ENCODE measurements around the gene C11orf54. TPM values are rescaled to one million over a fixed set of nuclear protein-coding genes. Genes with fewer than 3 reads are reported as not detected.

The C11orf54 gene
- total and polyA plus RNA-seq, 12 donors: 12.2 to 39.5 (median 27.6) TPM

- TF ChIP-seq, protein P1, sequence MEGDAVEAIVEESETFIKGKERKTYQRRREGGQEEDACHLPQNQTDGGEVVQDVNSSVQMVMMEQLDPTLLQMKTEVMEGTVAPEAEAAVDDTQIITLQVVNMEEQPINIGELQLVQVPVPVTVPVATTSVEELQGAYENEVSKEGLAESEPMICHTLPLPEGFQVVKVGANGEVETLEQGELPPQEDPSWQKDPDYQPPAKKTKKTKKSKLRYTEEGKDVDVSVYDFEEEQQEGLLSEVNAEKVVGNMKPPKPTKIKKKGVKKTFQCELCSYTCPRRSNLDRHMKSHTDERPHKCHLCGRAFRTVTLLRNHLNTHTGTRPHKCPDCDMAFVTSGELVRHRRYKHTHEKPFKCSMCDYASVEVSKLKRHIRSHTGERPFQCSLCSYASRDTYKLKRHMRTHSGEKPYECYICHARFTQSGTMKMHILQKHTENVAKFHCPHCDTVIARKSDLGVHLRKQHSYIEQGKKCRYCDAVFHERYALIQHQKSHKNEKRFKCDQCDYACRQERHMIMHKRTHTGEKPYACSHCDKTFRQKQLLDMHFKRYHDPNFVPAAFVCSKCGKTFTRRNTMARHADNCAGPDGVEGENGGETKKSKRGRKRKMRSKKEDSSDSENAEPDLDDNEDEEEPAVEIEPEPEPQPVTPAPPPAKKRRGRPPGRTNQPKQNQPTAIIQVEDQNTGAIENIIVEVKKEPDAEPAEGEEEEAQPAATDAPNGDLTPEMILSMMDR (IDR thresholded peaks at IDR 0.05): no peak
- no peaks in the 10 kb centered on the region for H3K9me3 ChIP-seq
- ATAC-seq: no peak
- no peak for DNase-seq
- 86 to 97% methylated on average over 1 of the region's 1 CpG for WGBS, 2 donors
- no peak overlapping the region for H3K27ac ChIP-seq
- peaks cover 0 to 100% (median 85%) of the 10 kb centered on the region in 9 donors for H3K36me3 ChIP-seq
- intact Hi-C loops (cut with DNase I): loop anchor here in 1 of 10 donors (10.0 kb wide), 1 partner anchor 60 kb away; no protein-coding TSS in a partner anchor
- H3K4me3 ChIP-seq: no peak overlapping the region
- peaks cover 0 to 69% (median 28%) of the 10 kb centered on the region in 9 donors for H3K4me1 ChIP-seq
- H3K27me3 ChIP-seq: no peaks in the 10 kb centered on the region
Observed at GRCh38 chr11:93734427-93735222, 6.8 kb upstream of the C11orf54 start.

DNA sequence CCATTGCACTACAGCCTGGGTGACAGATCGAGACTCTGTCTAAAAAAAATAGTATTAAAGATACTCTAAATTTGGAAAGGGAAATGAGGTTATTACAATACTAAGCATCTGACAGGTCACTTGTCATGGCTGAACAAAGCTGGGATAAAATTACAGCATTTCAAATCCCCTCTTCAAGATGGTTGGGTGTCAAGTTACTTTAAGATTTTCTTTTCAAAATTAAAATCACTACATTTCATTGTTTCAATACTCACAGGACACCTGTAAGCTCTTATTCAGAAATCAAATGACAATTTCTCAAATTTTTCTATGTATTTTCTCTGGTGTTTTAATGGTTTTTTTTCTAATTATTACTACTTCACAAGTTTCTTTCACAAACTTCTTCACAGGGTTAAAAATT lies 5.8 kb upstream of the C11orf54 start:
- Histone ChIP-seq H3K9me3 (no peaks in the 10 kb centered on the region), H3K4me1 (peaks cover 0 to 76% (median 38%) of the 10 kb centered on the region in 9 donors), H3K36me3 (peaks cover 0 to 95% (median 77%) of the 10 kb centered on the region in 9 donors), H3K4me3 (no peak overlapping the region), H3K27ac (no peak overlapping the region), H3K27me3 (no peaks in the 10 kb centered on the region)
- DNase-seq (no peak), ATAC-seq (no peak)
- intact Hi-C loops (cut with DNase I): loop anchor here in 1 of 10 donors (10.0 kb wide), 1 partner anchor 61 kb away; no protein-coding TSS in a partner anchor
- TF ChIP-seq, protein P1 (IDR thresholded peaks at IDR 0.05): no peak
- 74 to 80% methylated on average over 1 of the region's 1 CpG for WGBS, 2 donors

GRCh38 chr11:93736129-93736528 lies 5.3 kb upstream of the C11orf54 start:
- intact Hi-C loops (cut with DNase I): loop anchor here in 1 of 10 donors (10.0 kb wide), 1 partner anchor 61 kb away; no protein-coding TSS in a partner anchor
- no peak overlapping the region for H3K27ac ChIP-seq
- DNase-seq (no peak), ATAC-seq (no peak)
- no peak overlapping the region for H3K4me3 ChIP-seq
- no peaks in the 10 kb centered on the region for H3K27me3 ChIP-seq
- peaks cover 0 to 76% (median 38%) of the 10 kb centered on the region in 9 donors for H3K4me1 ChIP-seq
- H3K9me3 ChIP-seq: no peaks in the 10 kb centered on the region
- TF ChIP-seq, protein P1 (IDR thresholded peaks at IDR 0.05): no peak
- H3K36me3 ChIP-seq: peaks cover 0 to 90% (median 72%) of the 10 kb centered on the region in 9 donors

GRCh38 chr11:93737904-93738612 lies 3.4 kb upstream of the C11orf54 start:
- TF ChIP-seq, protein P1 (IDR thresholded peaks at IDR 0.05): no peak
- H3K4me3 ChIP-seq: peak overlapping the region in 2 of 10 donors; percentile 6 to 85
- peaks cover 0 to 79% (median 45%) of the 10 kb centered on the region in 9 donors for H3K4me1 ChIP-seq
- no peaks in the 10 kb centered on the region for H3K9me3 ChIP-seq
- WGBS, 2 donors: 65 to 72% methylated on average over 6 of the region's 6 CpGs
- H3K27me3 ChIP-seq: no peaks in the 10 kb centered on the region
- intact Hi-C loops (cut with DNase I): loop anchor here in 1 of 10 donors (10.0 kb wide), 1 partner anchor 63 kb away; no protein-coding TSS in a partner anchor
- peak overlapping the region in 1 of 10 donors; percentile 12 for H3K27ac ChIP-seq
- no peak for DNase-seq
- peaks cover 0 to 72% (median 52%) of the 10 kb centered on the region in 9 donors for H3K36me3 ChIP-seq
- no peak for ATAC-seq

Data from heart right ventricle (tissue), 16 donors.